Tibial artery (tissue), 4 donors: ENCODE measurements around the gene PLCB2.

ENCODE experiments used
- DNase-seq, 2 donors: peaks; one replicate each; pipeline ENCODE4 v3.0.0-alpha.2; 2019
- H3K27ac ChIP-seq, 2 donors: fragments of 200-600 bp; sonication (generic) in 1 of 2; 1 replicate in 1 of 2; 2 replicates in 1 of 2; pipeline ENCODE4 v1.5.1; 2018 to 2019; ENCODE audit warnings: mild to moderate bottlenecking in 1 of 2
- H3K27me3 ChIP-seq, 2 donors: fragments of 200-600 bp; sonication (generic) in 1 of 2; one replicate each; pipeline versions ENCODE4 v1.5.1 to v1.6.0; 2016 to 2019
- H3K36me3 ChIP-seq, 3 donors: fragments of 200-600 bp; sonication (generic) in 2 of 3; one replicate each; pipeline ENCODE4 v1.5.1; 2016 to 2019; ENCODE audit warnings: mild to moderate bottlenecking in 2 of 3
- H3K4me1 ChIP-seq, 4 donors: fragments of 200-600 bp; sonication (generic) in 2 of 4; 1 replicate in 3 of 4; 2 replicates in 1 of 4; pipeline ENCODE4 v1.5.1; 2016 to 2019
- H3K4me3 ChIP-seq, 2 donors: fragments of 200-600 bp; sonication (generic) in 1 of 2; 1 replicate in 1 of 2; 2 replicates in 1 of 2; pipeline ENCODE4 v1.5.1; 2018 to 2019; ENCODE audit warnings: mild to moderate bottlenecking in 2 of 2
- H3K9me3 ChIP-seq, 3 donors: fragments of 200-600 bp; sonication (generic) in 1 of 3; one replicate each; pipeline ENCODE4 v1.5.1; 2016 to 2019
- intact Hi-C: fragments of 100-400 bp; cut with DNase I; formaldehyde crosslinking; loops from one replicate; pipeline ENCODE4 v1.15.0; 2023; ENCODE audit warnings: low total_unique reads
- TF ChIP-seq, protein P1 (sequence below), 2 experiments: fragments of 200-600 bp in 1 of 2; fragments of 450-650 bp in 1 of 2; IDR thresholded peaks; one replicate each; pipeline ENCODE4 v1.5.1; 2017 to 2019; ENCODE audit warnings: antibody characterized with exemption in 2 of 2, mild to moderate bottlenecking in 1 of 2, moderate library complexity in 1 of 2

Gene PLCB2

DNA sequence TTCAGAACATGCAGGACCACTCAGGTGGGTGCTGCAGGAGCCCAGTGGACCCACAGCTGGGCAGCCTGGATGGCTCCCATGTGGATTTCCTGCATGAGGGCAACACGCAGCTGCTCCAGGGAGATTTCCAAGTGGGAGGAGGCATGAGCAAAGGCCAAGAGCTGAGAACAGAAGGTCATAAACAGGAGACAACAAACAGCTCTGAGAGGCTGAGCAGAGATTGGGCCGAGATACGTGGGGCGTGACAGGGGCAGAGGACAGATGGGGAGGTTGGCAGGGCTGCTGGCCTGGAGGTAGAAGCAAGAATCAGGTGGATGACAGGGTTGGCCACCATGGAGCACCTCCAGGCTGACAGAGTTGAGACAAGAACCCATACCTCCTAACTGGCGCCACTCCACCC lies 46.0 kb upstream of the PLCB2 start:
- Histone ChIP-seq H3K27ac (no peak overlapping the region), H3K36me3 (no peaks in the 10 kb centered on the region), H3K9me3 (no peaks in the 10 kb centered on the region), H3K4me3 (no peak overlapping the region), H3K4me1 (peaks cover 0 to 25% (median 15%) of the 10 kb centered on the region in 4 donors), H3K27me3 (no peaks in the 10 kb centered on the region)
- DNase-seq: no peak
- intact Hi-C loops: loop anchor here (5.0 kb wide), 1 partner anchor 136 kb away; no protein-coding TSS in a partner anchor
- TF ChIP-seq, protein P1, sequence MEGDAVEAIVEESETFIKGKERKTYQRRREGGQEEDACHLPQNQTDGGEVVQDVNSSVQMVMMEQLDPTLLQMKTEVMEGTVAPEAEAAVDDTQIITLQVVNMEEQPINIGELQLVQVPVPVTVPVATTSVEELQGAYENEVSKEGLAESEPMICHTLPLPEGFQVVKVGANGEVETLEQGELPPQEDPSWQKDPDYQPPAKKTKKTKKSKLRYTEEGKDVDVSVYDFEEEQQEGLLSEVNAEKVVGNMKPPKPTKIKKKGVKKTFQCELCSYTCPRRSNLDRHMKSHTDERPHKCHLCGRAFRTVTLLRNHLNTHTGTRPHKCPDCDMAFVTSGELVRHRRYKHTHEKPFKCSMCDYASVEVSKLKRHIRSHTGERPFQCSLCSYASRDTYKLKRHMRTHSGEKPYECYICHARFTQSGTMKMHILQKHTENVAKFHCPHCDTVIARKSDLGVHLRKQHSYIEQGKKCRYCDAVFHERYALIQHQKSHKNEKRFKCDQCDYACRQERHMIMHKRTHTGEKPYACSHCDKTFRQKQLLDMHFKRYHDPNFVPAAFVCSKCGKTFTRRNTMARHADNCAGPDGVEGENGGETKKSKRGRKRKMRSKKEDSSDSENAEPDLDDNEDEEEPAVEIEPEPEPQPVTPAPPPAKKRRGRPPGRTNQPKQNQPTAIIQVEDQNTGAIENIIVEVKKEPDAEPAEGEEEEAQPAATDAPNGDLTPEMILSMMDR (IDR thresholded peaks at IDR 0.05): no peak

DNA sequence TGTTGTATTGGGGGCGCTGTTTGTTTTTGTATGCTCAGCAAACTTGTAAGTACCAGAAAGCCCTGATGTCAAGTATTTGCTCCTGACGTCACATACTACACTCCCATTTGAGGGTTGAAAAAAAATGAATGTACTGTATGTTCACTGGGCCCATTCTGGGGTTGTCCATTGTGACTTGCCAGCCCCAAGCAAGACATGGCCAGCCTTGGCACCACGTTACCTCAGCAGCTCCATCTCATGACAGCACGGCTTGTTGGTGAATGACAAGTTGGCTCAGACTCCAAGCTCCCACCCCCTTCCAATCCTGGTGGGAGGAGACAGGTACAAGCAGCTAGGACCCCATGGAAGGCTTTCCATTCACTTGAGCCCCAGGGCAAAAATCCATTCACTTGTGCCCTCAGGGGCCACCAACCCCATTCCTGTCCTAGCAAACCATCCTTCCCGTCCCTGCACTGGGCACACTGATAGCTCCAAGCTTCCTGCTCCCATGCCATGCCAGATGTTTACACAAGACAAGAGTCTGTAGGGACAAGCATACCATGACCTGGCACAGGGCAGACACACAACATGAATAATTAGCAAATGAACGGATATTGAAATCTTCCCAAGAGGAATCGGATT lies 44.7 kb upstream of the PLCB2 start:
- Histone ChIP-seq H3K4me3 (no peak overlapping the region), H3K27ac (no peak overlapping the region), H3K9me3 (no peaks in the 10 kb centered on the region), H3K27me3 (no peaks in the 10 kb centered on the region), H3K4me1 (peaks cover 0 to 15% (median 5%) of the 10 kb centered on the region in 4 donors), H3K36me3 (no peaks in the 10 kb centered on the region)
- DNase-seq: no peak
- TF ChIP-seq, protein P1 (IDR thresholded peaks at IDR 0.05): no peak
- intact Hi-C loops: loop anchor here (5.0 kb wide), 1 partner anchor 135 kb away; no protein-coding TSS in a partner anchor

DNA sequence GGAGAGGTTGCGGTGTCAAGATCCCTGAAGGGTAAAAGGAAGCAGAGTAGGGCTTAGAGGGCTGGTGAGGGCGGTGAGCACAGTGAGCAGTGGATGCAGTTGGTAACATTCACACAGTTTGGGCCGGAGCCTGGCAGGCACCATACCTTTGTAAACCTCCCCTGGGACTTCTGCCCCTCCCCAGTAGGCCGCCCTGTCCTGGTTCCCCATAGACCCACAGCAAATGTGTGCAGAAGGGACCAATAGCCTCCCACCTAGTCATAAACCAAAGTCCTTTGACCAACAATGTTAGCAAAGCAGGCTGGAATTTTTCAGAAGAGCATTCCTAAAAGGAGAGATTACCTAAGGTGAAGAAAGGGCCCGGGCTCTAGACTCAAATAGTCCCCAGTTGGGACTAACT lies 41.4 kb upstream of the PLCB2 start:
- H3K4me3 ChIP-seq: no peak overlapping the region
- no peaks in the 10 kb centered on the region for H3K27me3 ChIP-seq
- H3K9me3 ChIP-seq: no peaks in the 10 kb centered on the region
- TF ChIP-seq, protein P1 (IDR thresholded peaks at IDR 0.05): no peak
- no peak for DNase-seq
- H3K27ac ChIP-seq: no peak overlapping the region
- H3K4me1 ChIP-seq: peaks cover 0 to 18% (median 11%) of the 10 kb centered on the region in 4 donors
- no peaks in the 10 kb centered on the region for H3K36me3 ChIP-seq
- intact Hi-C loops: no loop called here

DNA sequence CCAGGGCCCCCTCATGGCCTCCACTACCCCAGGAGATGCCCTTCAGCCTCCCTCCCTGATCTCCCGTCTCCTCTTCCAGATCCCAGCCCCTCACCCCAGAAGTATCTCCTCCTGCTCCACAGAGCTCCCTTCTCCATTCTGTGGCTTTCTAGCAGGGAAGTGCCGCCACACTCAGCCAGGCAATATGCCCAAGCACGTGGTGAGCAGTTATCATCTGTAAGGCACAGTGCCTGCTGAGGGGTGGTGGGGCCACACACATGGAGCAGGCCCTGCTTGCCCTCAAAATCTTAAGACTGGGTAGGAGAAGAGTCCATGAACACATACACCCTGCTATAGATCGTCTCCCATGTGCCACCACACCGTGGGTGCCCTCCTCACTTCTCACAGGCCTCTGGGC lies 40.7 kb upstream of the PLCB2 start:
- Histone ChIP-seq H3K4me1 (peaks cover 0 to 18% (median 16%) of the 10 kb centered on the region in 4 donors), H3K9me3 (no peaks in the 10 kb centered on the region), H3K27me3 (no peaks in the 10 kb centered on the region), H3K36me3 (no peaks in the 10 kb centered on the region), H3K27ac (no peak overlapping the region), H3K4me3 (no peak overlapping the region)
- no peak for DNase-seq
- intact Hi-C loops: no loop called here
- TF ChIP-seq, protein P1 (IDR thresholded peaks at IDR 0.05): no peak

DNA sequence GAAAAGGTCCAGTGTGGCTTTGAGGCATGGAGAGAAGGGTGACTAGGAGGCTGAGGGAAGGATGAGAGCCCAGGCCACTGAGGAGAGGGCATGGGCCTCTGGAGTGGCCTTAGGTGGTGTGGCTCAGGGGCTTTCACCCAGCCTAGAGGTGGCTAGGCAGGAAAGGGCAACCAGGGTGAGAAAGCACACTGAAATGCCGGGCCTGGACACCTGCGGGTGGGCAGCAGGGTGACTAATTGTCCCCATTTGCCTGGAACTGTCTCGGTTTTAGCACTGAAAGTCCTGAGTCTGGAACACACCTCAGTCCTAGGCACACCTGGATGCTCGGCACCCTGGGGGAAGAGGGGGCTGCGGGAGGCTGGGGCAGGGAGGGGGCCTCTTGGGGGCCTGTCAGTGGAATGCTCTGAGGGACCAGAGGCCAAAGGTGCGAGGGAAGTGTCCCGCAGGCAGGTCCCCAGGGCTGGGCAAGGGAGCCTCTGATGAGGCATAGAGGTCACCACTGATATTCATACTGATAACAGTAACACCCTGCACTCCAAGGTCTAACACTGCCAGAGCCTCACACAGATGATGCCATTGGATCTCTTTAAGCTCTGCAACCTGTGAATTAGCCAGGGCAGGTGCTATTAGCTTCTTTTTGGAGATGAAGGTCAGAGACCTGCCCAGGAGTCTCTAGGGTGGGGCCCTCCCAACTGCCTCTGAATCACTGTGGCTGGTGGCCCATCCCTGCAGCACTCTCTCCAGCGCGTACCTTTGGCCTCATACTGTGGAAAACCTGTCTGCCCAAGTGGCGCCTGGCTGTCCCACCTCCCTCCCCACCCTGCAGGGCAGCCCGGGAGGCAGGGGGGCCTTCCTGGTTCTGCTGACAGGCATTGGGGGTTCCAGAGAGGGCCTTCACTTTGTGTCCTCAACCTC lies 40.1 kb upstream of the PLCB2 start:
- no peaks in the 10 kb centered on the region for H3K27me3 ChIP-seq
- no peak overlapping the region for H3K4me3 ChIP-seq
- intact Hi-C loops: no loop called here
- H3K4me1 ChIP-seq: peaks cover 0 to 24% (median 23%) of the 10 kb centered on the region in 4 donors
- TF ChIP-seq, protein P1 (IDR thresholded peaks at IDR 0.05): no peak
- no peak overlapping the region for H3K27ac ChIP-seq
- DNase-seq: no peak
- H3K9me3 ChIP-seq: no peaks in the 10 kb centered on the region
- H3K36me3 ChIP-seq: no peaks in the 10 kb centered on the region
